Spleen (tissue), 7 donors: ENCODE results near the gene NUP214.

Source experiments
- CTCF ChIP-seq, 11 experiments: fragments of 200-600 bp in 7 of 11; fragments of 450-650 bp in 4 of 11; sonication (generic) in 4 of 11; IDR thresholded peaks in 8 of 11; conservative IDR thresholded peaks in 3 of 11; 1 replicate in 7 of 11; 2 replicates in 4 of 11; pipeline versions ENCODE4 v1.4.0 to v1.8.0; 2016 to 2021; ENCODE audit warnings: antibody characterized with exemption in 11 of 11, inconsistent platforms in 4 of 11, mild to moderate bottlenecking in 1 of 11
- POLR2AphosphoS5 ChIP-seq, 3 donors: sonication (generic); formaldehyde crosslinking; IDR thresholded peaks; one replicate each; pipeline ENCODE4 v1.5.1; 2017; ENCODE audit warnings: antibody characterized with exemption in 3 of 3
- donor health status: DM: no; HTN: no; CAD: no; lungs with moderate emphysema.
- donor health status: DM: no; HTN: no; CAD: no.
- donor health status: DM: no; HTN: no; CAD: no.

- TF ChIP-seq CTCF (IDR thresholded peaks at IDR 0.05 in 8 of 11, conservative IDR thresholded peaks at IDR 0.05 in 3 of 11) (no peak), POLR2AphosphoS5 (IDR thresholded peaks at IDR 0.05) (no peak)
Measured at GRCh38 chr9:131258186-131258585, 132.8 kb downstream of the NUP214 start.
